GM12878 (cell line): Measurements from ENCODE around the gene DLX3. TPM values are rescaled to one million over a fixed set of nuclear protein-coding genes. Genes with fewer than 3 reads are reported as not detected.

Experiments
- ATAC-seq: fragments of 200-7000 bp; cut with Tn5 transposase; 3 replicates; pipeline ENCODE4 v1.9.1; 2020; ENCODE audit warnings: mild to moderate bottlenecking, moderate library complexity
- BruUV-seq: library from RNA; stranded (reverse); fragments of 400-500 nt; replicated peaks from 2 replicates; lab custom pipeline; 2021; lab: Mats Ljungman, UMichigan
- CTCF ChIA-PET: fragments of 300-600 bp; sonication (Branson Sonifier 250); formaldehyde crosslinking; extraction: SDS; loops from one replicate; lab custom pipeline; 2021; ENCODE audit warnings: inconsistent platforms; lab: Yijun Ruan, JAX
- POLR2A ChIA-PET: fragments of 350-600 bp; formaldehyde crosslinking; extraction: SDS; loops from one replicate; lab custom pipeline; 2021; ENCODE audit warnings: inconsistent platforms; lab: Charles Lee
- RAD21 ChIA-PET: fragments of 300-600 bp; sonication (Branson Sonifier 250); formaldehyde crosslinking; loops from one replicate; lab custom pipeline; 2023; ENCODE audit warnings: antibody characterized with exemption; ENCODE audit not compliant: unreplicated experiment; lab: Charles Lee
- SMC1A ChIA-PET: fragments of 300-600 bp; sonication (Branson Sonifier 250); formaldehyde crosslinking; loops from one replicate; lab custom pipeline; 2023; ENCODE audit not compliant: unreplicated experiment, uncharacterized antibody; lab: Charles Lee
- DNase-seq: peaks from one replicate; pipeline ENCODE4 v3.0.0-alpha.2; 2011; ENCODE audit warnings: low read depth, low spot score
- FAIRE-seq: peaks from 3 replicates; lab custom pipeline; 2011; peaks lifted over from hg19 to GRCh38; lab: Jason Lieb, UNC
- H2AFZ ChIP-seq: 2 replicates; pipeline ENCODE4 v1.6.0; 2011; ENCODE audit warnings: low read depth, low read length, control low read depth; ENCODE audit not compliant: control insufficient read depth
- H3K27ac ChIP-seq: 2 replicates; pipeline ENCODE4 v1.5.1; 2011; ENCODE audit warnings: control low read depth; ENCODE audit not compliant: control insufficient read depth, insufficient read depth
- H3K27me3 ChIP-seq, 2 experiments: replicated peaks in 1 of 2; 2 replicates each; pipeline versions ENCODE4 v1.6.0 to v1.6.1; 2011; ENCODE audit warnings: low read length in 1 of 2; ENCODE audit not compliant: control insufficient read depth in 2 of 2, insufficient read depth in 2 of 2
- H3K36me3 ChIP-seq, 2 experiments: 2 replicates each; pipeline ENCODE4 v1.5.1; 2011; ENCODE audit warnings: low read length in 1 of 2; ENCODE audit not compliant: control insufficient read depth in 2 of 2, insufficient read depth in 2 of 2
- H3K4me1 ChIP-seq: 2 replicates; pipeline ENCODE4 v1.6.1; 2011; ENCODE audit warnings: mild to moderate bottlenecking, low read length, moderate library complexity, mixed read lengths; ENCODE audit not compliant: control insufficient read depth, insufficient read depth
- H3K4me2 ChIP-seq: 2 replicates; pipeline ENCODE4 v1.6.0; 2011; ENCODE audit warnings: control low read depth; ENCODE audit not compliant: control insufficient read depth, insufficient read depth
- H3K4me3 ChIP-seq: fragments of 200-600 bp; sonication (generic); 2 replicates; pipeline ENCODE4 v1.5.1; 2016
- H3K79me2 ChIP-seq: 2 replicates; pipeline ENCODE4 v1.6.0; 2011; ENCODE audit warnings: low read length; ENCODE audit not compliant: control insufficient read depth, insufficient read depth
- H3K9ac ChIP-seq: 2 replicates; pipeline ENCODE4 v1.8.0; 2011; ENCODE audit warnings: low read length, control low read depth, mixed read lengths; ENCODE audit not compliant: control insufficient read depth, insufficient read depth
- H3K9me3 ChIP-seq: replicated peaks from 3 replicates; pipeline ENCODE4 v1.5.1; 2011; ENCODE audit warnings: mild to moderate bottlenecking, low read length; ENCODE audit not compliant: control insufficient read depth, insufficient read depth
- H4K20me1 ChIP-seq: 2 replicates; pipeline ENCODE4 v1.6.0; 2011; ENCODE audit not compliant: control insufficient read depth, insufficient read depth
- FOXM1 ChIP-seq: IDR thresholded peaks from 2 replicates; pipeline ENCODE4 v1.6.1; 2012; ENCODE audit warnings: low read depth, mild to moderate bottlenecking, inconsistent platforms, low read length, moderate library complexity
- POLR2A ChIP-seq: IDR thresholded peaks from 2 replicates; pipeline ENCODE4 v1.6.1; 2011; ENCODE audit warnings: low read depth, mild to moderate bottlenecking, low read length
- WGBS: methylation state at CpG from one replicate; pipeline ENCODE4 v1.1.6; 2016; ENCODE audit warnings: low lambda C conversion rate; ENCODE audit not compliant: insufficient replicate concordance, insufficient coverage; ENCODE audit errors: missing lambda C conversion rate; 5-methylcytosine and 5-hydroxymethylcytosine counted together
- in situ Hi-C: fragments of 300-500 bp; cut with MboI; formaldehyde crosslinking; loops from 9 replicates; pipeline ENCODE4 v1.14.3; 2018; ENCODE audit warnings: mixed read lengths
- intact Hi-C: fragments of 100-400 bp; cut with micrococcal nuclease; formaldehyde crosslinking; loops from one replicate; pipeline ENCODE4 v1.14.2; 2022; ENCODE audit not compliant: unreplicated experiment
- polyA plus RNA-seq, 11 experiments: library from polyadenylated mRNA; depleted of rRNA in 4 of 11; unstranded in 6 of 11; stranded (reverse) in 5 of 11; fragments of >200 nt; fragmentation: Nextera tagmentation in 4 of 11; fragmentation: Illumina TruSeq in 1 of 11; extraction: Ambion mirVana in 4 of 11; extraction: Trizol in 1 of 11; gene quantifications; 1 replicate in 1 of 11; 2 replicates in 10 of 11; pipeline versions ENCODE4 v1.2.1 to v1.2.3, GENCODE V29; 2011 to 2016; ENCODE audit warnings: inconsistent platforms in 2 of 11, missing spikeins in 2 of 11, low read depth in 1 of 11
- total RNA-seq, 4 experiments: library from RNA; depleted of rRNA in 3 of 4; stranded (reverse); fragments of >200 nt in 3 of 4; fragmentation: Illumina TruSeq in 1 of 4; extraction: Trizol in 1 of 4; gene quantifications; 2 replicates each; pipeline versions ENCODE4 v1.2.1 to v1.2.3, GENCODE V29; 2013 to 2021
- TF ChIP-seq, protein P1 (sequence below), 3 experiments: IDR thresholded peaks in 2 of 3; conservative IDR thresholded peaks in 1 of 3; 2 replicates each; pipeline ENCODE4 v1.5.1; 2011; ENCODE audit warnings: low read depth in 3 of 3, low read length in 3 of 3, mild to moderate bottlenecking in 3 of 3, control low read depth in 2 of 3, moderate library complexity in 2 of 3, inconsistent platforms in 1 of 3, mixed read lengths in 1 of 3; ENCODE audit not compliant: control insufficient read depth in 2 of 3, insufficient read depth in 1 of 3; ENCODE audit errors: extremely low read depth in 1 of 3
- TF ChIP-seq, protein P2 (sequence below): IDR thresholded peaks from 2 replicates; pipeline ENCODE4 v1.6.1; 2011; ENCODE audit warnings: low read depth, low read length, improper control_type of control experiment, borderline replicate concordance

DLX3 gene
- total and polyA plus RNA-seq, 10 of the 15 experiments (the other 5 are each of a cell fraction or from before 2014, with no cell fraction given) = not detected

DNA sequence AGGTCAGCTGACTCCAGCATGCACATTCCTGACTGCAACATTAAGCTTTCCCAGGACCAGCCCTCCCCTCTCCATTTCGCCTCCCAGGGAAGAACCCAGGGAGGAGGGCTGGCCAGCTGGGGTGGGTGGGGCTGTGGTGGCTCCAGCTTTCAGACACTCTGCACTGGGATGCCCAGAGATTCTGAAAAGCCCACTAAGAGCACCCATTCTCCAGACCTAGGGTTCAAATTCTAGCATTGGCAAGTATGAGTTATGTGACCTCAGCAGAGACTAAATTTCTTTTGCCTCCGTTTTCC lies 7.8 kb downstream of the DLX3 start:
- H3K4me3 ChIP-seq = no peak overlapping the region
- no peak for TF ChIP-seq POLR2A
- TF ChIP-seq, protein P1, sequence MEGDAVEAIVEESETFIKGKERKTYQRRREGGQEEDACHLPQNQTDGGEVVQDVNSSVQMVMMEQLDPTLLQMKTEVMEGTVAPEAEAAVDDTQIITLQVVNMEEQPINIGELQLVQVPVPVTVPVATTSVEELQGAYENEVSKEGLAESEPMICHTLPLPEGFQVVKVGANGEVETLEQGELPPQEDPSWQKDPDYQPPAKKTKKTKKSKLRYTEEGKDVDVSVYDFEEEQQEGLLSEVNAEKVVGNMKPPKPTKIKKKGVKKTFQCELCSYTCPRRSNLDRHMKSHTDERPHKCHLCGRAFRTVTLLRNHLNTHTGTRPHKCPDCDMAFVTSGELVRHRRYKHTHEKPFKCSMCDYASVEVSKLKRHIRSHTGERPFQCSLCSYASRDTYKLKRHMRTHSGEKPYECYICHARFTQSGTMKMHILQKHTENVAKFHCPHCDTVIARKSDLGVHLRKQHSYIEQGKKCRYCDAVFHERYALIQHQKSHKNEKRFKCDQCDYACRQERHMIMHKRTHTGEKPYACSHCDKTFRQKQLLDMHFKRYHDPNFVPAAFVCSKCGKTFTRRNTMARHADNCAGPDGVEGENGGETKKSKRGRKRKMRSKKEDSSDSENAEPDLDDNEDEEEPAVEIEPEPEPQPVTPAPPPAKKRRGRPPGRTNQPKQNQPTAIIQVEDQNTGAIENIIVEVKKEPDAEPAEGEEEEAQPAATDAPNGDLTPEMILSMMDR (IDR thresholded peaks at IDR 0.05 in 2 of 3, conservative IDR thresholded peaks at IDR 0.05 in 1 of 3; ENCODE audit: control insufficient read depth in 2 of 3, extremely low read depth in 1 of 3, insufficient read depth in 1 of 3, low read depth in 3 of 3, low read length in 3 of 3) = no peak
- TF ChIP-seq FOXM1 = no peak
- TF ChIP-seq, protein P2, sequence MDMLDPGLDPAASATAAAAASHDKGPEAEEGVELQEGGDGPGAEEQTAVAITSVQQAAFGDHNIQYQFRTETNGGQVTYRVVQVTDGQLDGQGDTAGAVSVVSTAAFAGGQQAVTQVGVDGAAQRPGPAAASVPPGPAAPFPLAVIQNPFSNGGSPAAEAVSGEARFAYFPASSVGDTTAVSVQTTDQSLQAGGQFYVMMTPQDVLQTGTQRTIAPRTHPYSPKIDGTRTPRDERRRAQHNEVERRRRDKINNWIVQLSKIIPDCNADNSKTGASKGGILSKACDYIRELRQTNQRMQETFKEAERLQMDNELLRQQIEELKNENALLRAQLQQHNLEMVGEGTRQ = no peak
- no TSS peak for BruUV-seq
- no peak overlapping the region for H2AFZ ChIP-seq
- no peak overlapping the region for H3K4me2 ChIP-seq
- SMC1A ChIA-PET = no interaction called here
- DNase-seq (no peak), FAIRE-seq (no peak), ATAC-seq (no peak)
- no peaks in the 10 kb centered on the region for H4K20me1 ChIP-seq
- intact Hi-C loops (no loop called here), in situ Hi-C loops (no loop called here)
- CTCF ChIA-PET = interaction anchor here (3.3 kb wide), 1 partner anchor 11 kb away, joined by 14 read pairs; no protein-coding TSS in a partner anchor
- H3K4me1 ChIP-seq = no peaks in the 10 kb centered on the region
- 0% methylated on average over 1 of the region's 2 CpGs for WGBS
- no peaks in the 10 kb centered on the region for H3K79me2 ChIP-seq
- H3K36me3 ChIP-seq = no peaks in the 10 kb centered on the region
- H3K27ac ChIP-seq = no peak overlapping the region
- peaks cover 4 to 12% of the 10 kb centered on the region in 2 experiments; a peak in 3 of 4 replicates for H3K27me3 ChIP-seq
- H3K9ac ChIP-seq = no peak overlapping the region
- RAD21 ChIA-PET = interaction anchor here (1.1 to 1.9 kb wide), 2 partner anchors 10 to 101 kb away, joined by 5 to 7 read pairs; no protein-coding TSS in a partner anchor
- H3K9me3 ChIP-seq = no peaks in the 10 kb centered on the region
- POLR2A ChIA-PET = no interaction called here
